MCF 10A (cell line): Measurements from ENCODE around the gene MNT. TPM values are rescaled to one million over a fixed set of nuclear protein-coding genes. Genes with fewer than 3 reads are reported as not detected.

Experiments
- BruUV-seq: library from RNA; stranded (reverse); fragments of 400-500 nt; replicated peaks from 2 replicates; lab custom pipeline; 2021; lab: Mats Ljungman, UMichigan
- CTCF ChIA-PET: fragments of 300-600 bp; sonication (Branson Sonifier 250); formaldehyde crosslinking; extraction: SDS; loops from one replicate; lab custom pipeline; 2021; ENCODE audit warnings: antibody characterized with exemption, inconsistent platforms; lab: Yijun Ruan, JAX
- POLR2A ChIA-PET: fragments of 300-600, 350-650 bp; sonication (Branson Sonifier 250); formaldehyde crosslinking; extraction: SDS; loops from one replicate; lab custom pipeline; 2020; ENCODE audit warnings: antibody characterized with exemption, inconsistent platforms; lab: Yijun Ruan, JAX
- DNase-seq: peaks from one replicate; pipeline ENCODE4 v3.0.0-alpha.2; 2018; ENCODE audit not compliant: unreplicated experiment
- H3K27ac Mint-ChIP-seq: one replicate; pipeline ENCODE4 v1.8.0; 2022; ENCODE audit warnings: mild to moderate bottlenecking, low read depth, mixed read lengths; ENCODE audit not compliant: unreplicated experiment
- H3K27me3 Mint-ChIP-seq: one replicate; pipeline ENCODE4 v1.8.0; 2022; ENCODE audit warnings: mixed read lengths; ENCODE audit not compliant: insufficient read depth, unreplicated experiment
- H3K36me3 Mint-ChIP-seq: one replicate; pipeline ENCODE4 v1.8.0; 2022; ENCODE audit warnings: mild to moderate bottlenecking, moderate library complexity, mixed read lengths; ENCODE audit not compliant: insufficient read depth, unreplicated experiment
- H3K4me1 Mint-ChIP-seq: one replicate; pipeline ENCODE4 v1.8.0; 2022; ENCODE audit warnings: mixed read lengths; ENCODE audit not compliant: insufficient read depth, unreplicated experiment
- H3K4me3 Mint-ChIP-seq: one replicate; pipeline ENCODE4 v1.8.0; 2022; ENCODE audit warnings: mild to moderate bottlenecking, moderate library complexity, mixed read lengths; ENCODE audit not compliant: unreplicated experiment
- H3K9me3 Mint-ChIP-seq: one replicate; pipeline ENCODE4 v1.8.0; 2022; ENCODE audit warnings: mixed read lengths; ENCODE audit not compliant: unreplicated experiment
- intact Hi-C: fragments of 100-400 bp; cut with micrococcal nuclease; formaldehyde crosslinking; loops from 2 replicates; pipeline ENCODE4 v1.14.1; 2022
- total RNA-seq: library from RNA; stranded (reverse); gene quantifications from 2 replicates; pipeline ENCODE4 v1.2.3, GENCODE V29; 2022
- TF ChIP-seq, protein P1 (sequence below): fragments of 200-600 bp; IDR thresholded peaks from one replicate; pipeline ENCODE4 v1.8.0; 2022; ENCODE audit warnings: antibody characterized with exemption, mild to moderate bottlenecking; ENCODE audit not compliant: unreplicated experiment

Gene MNT
- total RNA-seq, 1 experiment from 2014 or later, result 25.5 TPM

DNA sequence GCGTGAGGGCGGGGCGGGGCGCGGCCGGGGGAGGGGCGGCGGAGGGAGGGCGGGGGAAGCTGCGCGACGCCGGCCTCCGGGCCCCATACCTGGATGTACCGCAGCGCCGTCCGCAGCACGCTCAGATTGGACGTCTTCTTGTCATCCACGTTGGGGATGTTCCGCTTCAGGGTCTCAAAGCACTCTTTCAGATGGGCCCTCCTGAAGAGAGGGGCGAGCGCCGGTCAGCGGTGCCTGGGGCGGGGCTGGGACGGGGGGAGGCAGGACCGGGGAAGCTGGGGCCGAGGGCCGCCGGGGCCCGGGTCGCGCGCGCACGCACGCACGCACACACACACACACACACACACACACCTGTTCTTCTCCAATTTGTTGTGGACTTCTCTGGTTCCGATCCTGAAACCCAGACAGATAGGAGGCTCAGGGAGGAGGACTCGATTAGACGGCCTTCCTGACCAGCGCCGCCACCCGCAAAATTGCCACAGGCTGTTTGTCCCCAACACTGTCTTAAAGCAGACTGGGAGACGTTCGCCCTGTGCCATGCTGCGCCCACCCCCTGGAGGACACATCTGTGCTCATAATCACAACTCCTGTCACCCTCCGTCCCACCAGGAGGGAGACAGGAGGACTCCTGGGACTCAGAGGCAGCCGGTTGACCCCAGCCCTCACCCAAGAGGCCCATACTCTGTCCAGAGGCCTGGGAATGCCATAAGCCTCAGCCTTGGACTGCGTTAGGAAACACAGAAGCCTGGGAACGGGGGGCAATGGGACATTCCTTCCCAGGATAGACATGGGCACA lies 6.7 kb downstream of the MNT start:
- H3K36me3 Mint-ChIP-seq, result peaks cover 20% of the 10 kb centered on the region

DNA sequence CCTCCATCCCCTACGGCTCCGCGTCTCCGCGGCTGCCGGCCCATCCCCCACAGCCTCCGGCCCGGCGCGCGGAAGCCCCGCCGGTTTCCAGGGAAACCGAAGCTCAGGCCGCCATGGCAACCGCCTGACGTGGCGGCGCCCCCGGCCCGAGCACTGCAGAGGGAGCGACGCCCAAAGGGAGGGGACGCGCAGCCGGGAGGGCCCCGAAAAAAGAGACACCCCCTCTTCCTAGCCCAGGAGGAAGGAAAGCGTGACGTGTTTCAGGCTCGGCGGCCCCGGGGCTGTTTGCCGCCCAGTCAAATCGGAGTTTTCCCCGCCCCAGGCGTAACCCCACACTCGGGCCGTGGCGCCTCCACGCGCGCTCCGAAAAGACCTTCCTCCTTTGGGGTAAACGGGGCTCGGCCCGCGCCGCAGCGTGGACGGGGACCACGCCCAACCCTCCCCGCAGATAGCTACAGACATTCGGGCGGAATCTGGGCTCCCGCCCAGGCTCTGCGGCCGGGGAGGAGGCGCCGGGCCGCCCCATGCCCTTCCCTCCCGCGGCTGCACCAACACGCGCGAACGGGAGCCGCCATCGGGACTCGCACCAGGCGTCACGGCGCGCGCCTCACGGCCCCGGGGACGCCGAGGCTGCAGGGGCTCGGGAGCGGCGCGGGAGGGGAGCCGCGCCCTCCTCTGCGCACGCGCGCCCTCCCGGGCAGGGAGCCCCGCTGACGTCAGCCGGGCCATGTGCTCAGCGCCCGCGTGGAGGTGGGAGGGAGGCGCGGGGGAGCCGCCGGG lies 7.5 kb downstream of the MNT start:
- BruUV-seq, result no TSS peak

More for the DNA sequence above, 6.7 kb downstream of the MNT start:
- TF ChIP-seq, protein P1, sequence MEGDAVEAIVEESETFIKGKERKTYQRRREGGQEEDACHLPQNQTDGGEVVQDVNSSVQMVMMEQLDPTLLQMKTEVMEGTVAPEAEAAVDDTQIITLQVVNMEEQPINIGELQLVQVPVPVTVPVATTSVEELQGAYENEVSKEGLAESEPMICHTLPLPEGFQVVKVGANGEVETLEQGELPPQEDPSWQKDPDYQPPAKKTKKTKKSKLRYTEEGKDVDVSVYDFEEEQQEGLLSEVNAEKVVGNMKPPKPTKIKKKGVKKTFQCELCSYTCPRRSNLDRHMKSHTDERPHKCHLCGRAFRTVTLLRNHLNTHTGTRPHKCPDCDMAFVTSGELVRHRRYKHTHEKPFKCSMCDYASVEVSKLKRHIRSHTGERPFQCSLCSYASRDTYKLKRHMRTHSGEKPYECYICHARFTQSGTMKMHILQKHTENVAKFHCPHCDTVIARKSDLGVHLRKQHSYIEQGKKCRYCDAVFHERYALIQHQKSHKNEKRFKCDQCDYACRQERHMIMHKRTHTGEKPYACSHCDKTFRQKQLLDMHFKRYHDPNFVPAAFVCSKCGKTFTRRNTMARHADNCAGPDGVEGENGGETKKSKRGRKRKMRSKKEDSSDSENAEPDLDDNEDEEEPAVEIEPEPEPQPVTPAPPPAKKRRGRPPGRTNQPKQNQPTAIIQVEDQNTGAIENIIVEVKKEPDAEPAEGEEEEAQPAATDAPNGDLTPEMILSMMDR, result no peak
- Mint-ChIP-seq H3K4me3 (peak overlapping the region; percentile 71), H3K4me1 (peaks cover 31% of the 10 kb centered on the region), H3K27me3 (no peaks in the 10 kb centered on the region), H3K9me3 (no peaks in the 10 kb centered on the region), H3K27ac (no peak overlapping the region)
- no TSS peak for BruUV-seq
- no peak for DNase-seq
- intact Hi-C loops, result loop anchor here (1.0 kb wide), 1 partner anchor 7 kb away; the partner anchor contains the start of gene MNT
- ChIA-PET CTCF (interaction anchor here (1.0 to 3.0 kb wide), 2 partner anchors 11 to 22 kb away, joined by 6 to 29 read pairs; no protein-coding TSS in a partner anchor), POLR2A (interaction anchor here (0.6 to 5.2 kb wide), 9 partner anchors 8 to 171 kb away, joined by 3 to 77 read pairs (median 5); partner anchors contain the start of gene TSR1)

DNA sequence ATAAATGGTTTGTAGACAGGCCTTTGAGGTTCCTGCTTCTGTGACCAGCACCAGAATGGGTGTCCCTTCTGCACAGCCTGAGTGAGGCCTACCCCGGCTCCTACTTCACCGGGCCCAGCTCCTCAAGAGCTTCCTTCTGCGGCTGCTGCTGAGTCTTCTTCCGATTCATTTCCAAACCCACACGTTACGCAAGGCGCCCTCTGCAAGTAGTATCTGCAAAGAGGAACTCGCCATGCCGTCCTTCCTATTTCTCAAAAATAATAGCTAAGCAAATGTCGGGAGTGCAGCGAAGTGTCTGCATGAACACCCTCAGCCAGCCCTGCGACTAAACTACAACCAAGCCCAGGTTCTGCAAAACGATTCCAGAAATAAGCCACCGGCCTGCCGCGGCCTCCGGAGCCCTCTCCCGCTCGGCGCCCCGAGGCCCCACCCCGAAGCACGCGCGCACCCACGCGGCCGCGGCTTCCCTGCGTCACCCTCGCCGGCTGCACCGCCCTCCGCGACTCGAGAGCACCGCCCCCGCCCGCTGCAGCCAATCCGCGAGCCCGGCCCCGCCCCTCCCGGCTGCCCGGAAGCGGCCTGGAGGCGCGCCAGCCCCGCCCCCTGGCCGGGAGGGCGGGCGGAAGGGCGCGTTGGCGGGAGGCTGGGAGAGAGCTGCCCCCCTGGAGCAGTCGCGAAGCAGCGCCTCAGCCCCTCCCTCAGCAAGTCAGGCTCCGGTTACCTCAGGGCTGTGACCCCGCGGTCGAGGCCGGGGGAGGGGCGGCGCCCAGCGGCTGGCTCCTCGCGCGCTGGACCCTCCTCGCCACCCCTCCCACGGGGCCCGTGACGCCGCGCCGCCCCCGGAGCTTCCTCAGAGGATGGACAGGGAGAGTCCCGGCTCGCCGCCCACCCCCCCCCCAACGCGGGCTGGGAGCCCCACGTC lies 8.3 kb downstream of the MNT start:
- no peaks in the 10 kb centered on the region for H3K9me3 Mint-ChIP-seq
- peak overlapping the region; percentile 71 for H3K4me3 Mint-ChIP-seq
- CTCF ChIA-PET, result interaction anchor here (0.6 to 3.0 kb wide), 4 partner anchors 10 to 24 kb away, joined by 3 to 29 read pairs (median 9); no protein-coding TSS in a partner anchor
- peak overlapping the region; percentile 83 for H3K27ac Mint-ChIP-seq
- intact Hi-C loops, result loop anchor here (1.0 kb wide), 1 partner anchor 9 kb away; the partner anchor contains the start of gene MNT
- BruUV-seq, result no TSS peak
- TF ChIP-seq, protein P1, result no peak
- no peaks in the 10 kb centered on the region for H3K27me3 Mint-ChIP-seq
- H3K36me3 Mint-ChIP-seq, result peaks cover 28% of the 10 kb centered on the region
- peaks cover 18% of the 10 kb centered on the region for H3K4me1 Mint-ChIP-seq
- DNase-seq, result peak; percentile 91
- POLR2A ChIA-PET, result interaction anchor here (0.6 to 5.2 kb wide), 14 partner anchors 9 to 1768 kb away, joined by 3 to 77 read pairs (median 4); partner anchors contain the start of genes SGSM2, SMG6, SRR and TSR1

More for the DNA sequence above, 7.5 kb downstream of the MNT start:
- intact Hi-C loops, result loop anchor here (1.0 kb wide), 1 partner anchor 8 kb away; the partner anchor contains the start of gene MNT
- no peaks in the 10 kb centered on the region for H3K27me3 Mint-ChIP-seq
- H3K9me3 Mint-ChIP-seq, result no peaks in the 10 kb centered on the region
- ChIA-PET CTCF (interaction anchor here (0.6 to 3.0 kb wide), 3 partner anchors 11 to 22 kb away, joined by 3 to 29 read pairs (median 6); no protein-coding TSS in a partner anchor), POLR2A (interaction anchor here (0.6 to 5.2 kb wide), 12 partner anchors 8 to 1412 kb away, joined by 3 to 77 read pairs (median 5); partner anchors contain the start of genes SMG6, SRR and TSR1)
- TF ChIP-seq, protein P1, result no peak
- peaks cover 26% of the 10 kb centered on the region for H3K36me3 Mint-ChIP-seq
- H3K4me3 Mint-ChIP-seq, result peak overlapping the region; percentile 71
- DNase-seq, result peak; percentile 87
- peak overlapping the region; percentile 61 for H3K27ac Mint-ChIP-seq
- H3K4me1 Mint-ChIP-seq, result peaks cover 25% of the 10 kb centered on the region
